Activated naive CD8-positive, alpha-beta T cell treated with anti-CD3 and anti-CD28 coated beads, Interleukin-2, amount 50 U/mL, for 24 hours (primary cell): Measurements from ENCODE around the gene LINC01488.

ENCODE experiments used
- ATAC-seq: fragments of 150-1000 bp; cut with Tn5 transposase; one replicate; pipeline ENCODE4 v1.10.0; 2021
- DNase-seq: peaks from one replicate; pipeline ENCODE4 v3.0.0; 2021
- H3K27ac Mint-ChIP-seq: one replicate; pipeline ENCODE4 v1.8.0; 2021; ENCODE audit warnings: mild to moderate bottlenecking, mixed read lengths
- H3K27me3 Mint-ChIP-seq: one replicate; pipeline ENCODE4 v1.8.0; 2021; ENCODE audit warnings: mixed read lengths
- H3K36me3 Mint-ChIP-seq: one replicate; pipeline ENCODE4 v1.8.0; 2021; ENCODE audit warnings: low read depth, mixed read lengths
- H3K4me1 Mint-ChIP-seq: one replicate; pipeline ENCODE4 v1.8.0; 2021; ENCODE audit warnings: mixed read lengths
- H3K4me3 Mint-ChIP-seq: one replicate; pipeline ENCODE4 v1.8.0; 2021; ENCODE audit warnings: mild to moderate bottlenecking, moderate library complexity, mixed read lengths
- H3K9me3 Mint-ChIP-seq: one replicate; pipeline ENCODE4 v1.8.0; 2021; ENCODE audit warnings: mixed read lengths

The LINC01488 gene

DNA sequence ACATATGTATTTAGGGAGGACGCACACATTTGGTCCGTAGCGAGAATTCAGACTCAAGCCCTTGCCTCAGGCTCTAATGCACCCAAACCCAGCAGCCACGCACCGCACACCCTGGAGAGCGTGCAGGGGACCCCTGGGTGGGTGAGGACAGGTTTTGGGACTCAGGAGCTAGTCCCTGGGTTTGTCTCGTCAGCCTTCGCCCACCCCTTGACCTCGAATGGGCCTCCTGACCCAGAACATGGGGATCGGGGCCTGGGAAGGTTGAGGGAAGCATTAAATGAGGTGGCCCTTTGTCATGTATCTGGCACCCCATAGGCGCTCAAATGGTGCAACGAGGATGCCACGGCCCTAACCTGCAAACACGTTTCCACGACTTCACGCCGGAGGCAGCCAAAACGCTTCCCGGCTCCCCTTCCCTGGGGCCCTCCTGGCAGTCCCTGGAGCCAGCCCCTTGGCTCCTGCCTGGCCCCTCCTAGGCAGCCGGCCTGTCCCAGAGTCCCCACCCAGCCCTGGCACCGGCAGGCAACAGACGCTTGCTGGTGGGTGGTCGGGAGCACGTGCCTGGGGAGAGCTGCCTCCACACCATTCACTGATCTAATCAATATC, 5.5 kb upstream of the LINC01488 start:
- Mint-ChIP-seq H3K4me3 (no peak overlapping the region), H3K4me1 (no peaks in the 10 kb centered on the region), H3K36me3 (no peaks in the 10 kb centered on the region), H3K9me3 (peaks cover 7% of the 10 kb centered on the region), H3K27ac (no peak overlapping the region), H3K27me3 (peaks cover 10% of the 10 kb centered on the region)
- DNase-seq: no peak
- ATAC-seq: no peak

DNA sequence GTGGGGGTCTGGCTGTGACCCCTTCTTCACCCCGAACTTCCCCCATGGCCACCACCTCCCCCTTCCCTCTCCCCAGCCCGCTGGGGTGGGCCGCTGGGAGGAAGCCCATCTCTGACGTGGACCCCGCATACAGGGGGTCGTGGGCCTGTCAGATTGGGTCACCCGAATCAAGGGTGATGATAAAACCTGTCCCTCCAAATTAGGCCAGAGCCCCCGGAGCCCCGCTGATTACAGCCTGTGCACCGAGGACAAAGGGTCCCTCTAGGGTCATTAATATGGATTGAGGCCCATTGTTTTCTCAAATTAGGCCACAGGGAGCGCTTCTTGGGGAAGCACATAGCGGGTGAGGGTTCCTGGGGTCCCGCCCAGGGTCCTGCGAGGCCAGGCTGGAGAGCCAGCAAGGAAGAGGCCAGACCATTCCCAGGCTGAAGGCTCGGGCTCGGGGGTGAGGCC, 4.9 kb upstream of the LINC01488 start:
- Mint-ChIP-seq H3K27ac (no peak overlapping the region), H3K9me3 (peaks cover 7% of the 10 kb centered on the region), H3K27me3 (peaks cover 7% of the 10 kb centered on the region), H3K4me3 (no peak overlapping the region), H3K36me3 (no peaks in the 10 kb centered on the region), H3K4me1 (no peaks in the 10 kb centered on the region)
- DNase-seq (no peak), ATAC-seq (no peak)

DNA sequence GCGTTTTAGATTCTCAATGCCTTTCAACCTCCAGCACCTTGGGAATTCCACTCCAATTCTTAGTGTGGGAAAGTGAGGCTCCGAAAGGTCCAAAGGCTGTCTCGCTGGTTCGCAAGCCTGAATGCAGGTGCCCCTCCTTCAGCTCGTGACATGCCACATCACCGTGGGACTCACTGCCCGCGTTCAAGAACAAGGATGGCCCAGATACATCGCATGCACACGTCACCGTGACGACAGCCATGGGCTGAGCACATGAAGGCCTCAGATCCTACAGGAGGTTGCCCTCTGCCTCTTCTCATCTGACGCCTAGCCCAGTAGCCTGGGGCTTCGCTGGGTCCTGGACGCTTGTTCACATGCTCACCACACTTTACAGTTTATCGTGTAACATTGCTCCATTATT, 4.4 kb upstream of the LINC01488 start:
- H3K27me3 Mint-ChIP-seq: peaks cover 4% of the 10 kb centered on the region
- no peak overlapping the region for H3K27ac Mint-ChIP-seq
- no peak overlapping the region for H3K4me3 Mint-ChIP-seq
- ATAC-seq (no peak), DNase-seq (no peak)
- H3K9me3 Mint-ChIP-seq: peaks cover 7% of the 10 kb centered on the region
- H3K4me1 Mint-ChIP-seq: no peaks in the 10 kb centered on the region
- no peaks in the 10 kb centered on the region for H3K36me3 Mint-ChIP-seq

DNA sequence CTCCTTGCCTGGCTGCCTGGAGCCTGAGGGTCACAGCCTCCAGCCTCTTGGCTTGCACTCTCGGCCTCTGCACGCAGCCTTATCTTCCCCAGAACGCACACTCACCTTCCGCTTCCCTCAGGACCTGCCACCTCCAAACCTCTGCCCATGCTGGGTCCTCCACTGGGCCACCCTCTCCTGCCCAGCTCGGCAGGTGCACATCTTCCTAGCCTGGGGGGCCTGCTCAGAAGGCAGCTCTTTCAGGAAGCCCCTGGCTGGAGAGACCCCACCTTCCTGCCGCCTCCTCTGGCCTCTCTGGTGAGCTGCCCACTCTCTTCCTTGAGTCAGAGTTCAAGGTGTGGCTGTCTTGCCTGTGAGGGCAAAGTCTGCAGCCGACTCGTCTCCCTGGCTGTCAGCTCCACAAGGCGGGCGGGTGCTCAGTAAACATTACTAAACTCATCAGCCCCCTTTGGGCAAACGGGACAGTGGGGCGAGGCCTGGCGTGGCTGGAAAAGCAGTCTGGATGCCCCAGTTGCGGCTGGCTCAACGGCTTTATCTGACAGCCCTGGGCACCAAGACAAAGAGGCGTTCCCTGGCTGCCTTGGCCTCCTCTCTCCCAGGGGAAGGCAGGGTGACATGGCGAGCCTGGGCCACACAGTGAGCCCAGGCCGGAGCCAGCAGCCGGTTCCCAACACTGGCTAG, 1.7 kb upstream of the LINC01488 start:
- Mint-ChIP-seq H3K27me3 (no peaks in the 10 kb centered on the region), H3K4me3 (no peak overlapping the region), H3K36me3 (no peaks in the 10 kb centered on the region), H3K9me3 (no peaks in the 10 kb centered on the region), H3K27ac (no peak overlapping the region), H3K4me1 (no peaks in the 10 kb centered on the region)
- DNase-seq: no peak
- ATAC-seq: no peak

DNA sequence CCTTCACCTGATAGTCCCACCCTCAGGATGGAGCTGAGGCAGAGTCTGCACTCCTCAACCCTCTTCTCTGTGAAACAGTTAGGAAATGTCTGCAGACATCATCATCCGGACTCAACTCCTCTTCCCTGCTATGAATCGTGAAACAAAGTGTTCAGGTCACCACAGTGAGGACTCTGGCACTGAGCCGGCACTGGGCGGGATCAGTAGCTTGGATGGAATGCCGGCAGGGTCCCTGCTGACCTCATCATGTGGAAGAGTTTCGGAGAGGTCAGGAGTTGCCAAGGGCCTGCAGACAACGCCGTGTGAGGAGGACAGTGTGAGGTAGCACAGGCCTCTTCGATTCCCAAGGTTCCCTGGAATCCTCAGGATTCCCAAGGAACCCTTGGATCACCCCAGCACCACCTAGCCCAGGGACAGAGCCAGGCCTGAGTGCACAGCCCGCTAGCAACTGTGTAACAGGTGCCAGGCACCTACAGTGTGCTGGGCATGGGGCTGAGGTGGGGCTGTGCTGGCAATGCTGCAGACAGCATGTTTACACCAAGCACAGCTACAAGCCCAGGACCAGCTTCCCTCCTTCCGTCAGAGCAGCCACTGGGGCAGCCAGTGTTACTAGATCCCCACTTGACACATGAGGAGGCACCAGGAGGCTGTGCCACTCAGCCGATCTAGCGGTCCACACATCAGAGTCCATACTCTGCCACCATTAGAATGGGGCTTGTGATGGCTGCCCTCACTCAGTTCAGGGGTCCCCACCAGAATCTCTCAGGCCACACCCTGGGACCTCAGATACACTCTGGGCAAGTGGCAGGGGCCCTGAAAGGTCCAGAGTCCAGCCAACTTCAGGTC, 693 bp upstream of the LINC01488 start:
- ATAC-seq (no peak), DNase-seq (no peak)
- no peak overlapping the region for H3K4me3 Mint-ChIP-seq
- H3K4me1 Mint-ChIP-seq: no peaks in the 10 kb centered on the region
- H3K27me3 Mint-ChIP-seq: no peaks in the 10 kb centered on the region
- no peaks in the 10 kb centered on the region for H3K9me3 Mint-ChIP-seq
- no peak overlapping the region for H3K27ac Mint-ChIP-seq
- no peaks in the 10 kb centered on the region for H3K36me3 Mint-ChIP-seq

DNA sequence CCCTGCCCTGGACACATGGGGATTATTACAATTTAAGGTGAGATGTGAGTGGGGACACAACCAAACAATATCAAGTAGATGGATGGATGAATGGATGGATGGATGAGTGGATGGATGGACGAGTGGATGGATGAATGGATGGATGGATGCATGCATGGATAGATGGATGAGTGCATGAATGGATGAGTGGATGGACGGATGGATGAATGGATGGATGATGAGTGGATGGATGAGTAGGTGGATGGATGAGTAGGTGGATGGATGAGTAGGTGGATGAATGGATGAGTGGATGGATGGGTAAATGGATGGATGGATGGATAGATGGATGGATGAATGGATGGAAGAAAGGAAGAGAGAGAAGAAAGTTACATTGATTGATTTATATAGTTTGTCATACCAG, 859 bp downstream of the LINC01488 start:
- Mint-ChIP-seq H3K27me3 (no peaks in the 10 kb centered on the region), H3K4me1 (no peaks in the 10 kb centered on the region), H3K36me3 (no peaks in the 10 kb centered on the region), H3K27ac (no peak overlapping the region), H3K4me3 (no peak overlapping the region), H3K9me3 (no peaks in the 10 kb centered on the region)
- ATAC-seq: no peak
- no peak for DNase-seq

DNA sequence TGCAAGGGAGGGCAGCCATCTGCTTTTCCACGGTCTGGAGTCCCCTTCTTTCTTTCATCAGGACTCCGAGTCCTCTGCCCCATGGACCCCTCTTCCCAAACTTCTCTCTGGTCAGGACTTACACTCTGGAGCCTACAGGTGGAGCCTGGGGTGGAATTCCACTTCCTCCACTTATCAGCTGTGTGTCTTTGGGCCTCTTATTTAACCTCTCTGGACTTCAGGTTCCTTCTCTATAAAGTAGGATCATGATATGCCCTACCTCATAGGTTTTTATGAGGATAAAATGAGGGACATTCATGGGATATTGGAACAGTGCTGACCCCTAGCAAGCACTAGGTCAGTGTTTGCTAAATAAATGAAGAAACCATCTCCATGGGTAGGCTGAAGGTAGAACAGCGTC, 1.7 kb downstream of the LINC01488 start:
- Mint-ChIP-seq H3K4me3 (no peak overlapping the region), H3K9me3 (no peaks in the 10 kb centered on the region), H3K27me3 (no peaks in the 10 kb centered on the region), H3K4me1 (no peaks in the 10 kb centered on the region), H3K36me3 (no peaks in the 10 kb centered on the region), H3K27ac (no peak overlapping the region)
- DNase-seq (no peak), ATAC-seq (no peak)

DNA sequence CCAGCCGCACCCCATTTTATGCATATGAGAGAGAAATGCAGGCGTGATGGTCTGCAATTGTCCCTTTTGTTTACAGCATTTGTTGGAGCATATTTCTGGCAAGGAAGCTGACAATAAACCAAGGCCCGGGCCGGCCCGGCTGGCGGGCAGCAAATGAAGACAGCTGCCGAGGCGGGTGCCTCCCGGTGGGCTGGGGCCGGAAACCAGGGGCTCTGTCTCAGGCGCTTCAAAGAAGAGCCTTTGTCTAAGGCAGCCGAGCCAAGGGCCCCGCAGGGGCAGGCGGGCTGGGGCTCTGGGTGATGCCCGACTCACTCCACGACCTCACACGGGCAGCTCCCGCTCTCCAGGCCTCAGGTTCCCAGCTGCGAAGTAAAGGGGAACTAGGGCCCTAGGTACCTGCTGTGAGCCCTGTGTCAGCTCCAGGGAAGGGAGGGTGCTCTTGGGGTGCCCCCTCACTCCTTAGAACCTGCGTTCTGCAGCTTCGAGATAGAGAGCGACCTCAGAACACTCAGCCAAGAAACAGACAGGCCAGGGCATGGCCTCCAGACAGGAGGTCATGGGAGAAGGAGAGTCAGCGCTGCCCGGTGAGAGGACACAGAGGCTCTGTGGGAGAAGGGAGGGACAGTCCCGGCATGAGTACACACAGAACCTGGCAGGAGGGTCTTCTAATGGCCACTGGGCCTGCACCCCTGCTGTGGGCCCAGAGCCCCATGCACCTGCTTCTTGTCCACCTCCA, 2.4 kb downstream of the LINC01488 start:
- no peak overlapping the region for H3K27ac Mint-ChIP-seq
- no peak for ATAC-seq
- H3K27me3 Mint-ChIP-seq: no peaks in the 10 kb centered on the region
- no peak overlapping the region for H3K4me3 Mint-ChIP-seq
- H3K36me3 Mint-ChIP-seq: no peaks in the 10 kb centered on the region
- H3K4me1 Mint-ChIP-seq: no peaks in the 10 kb centered on the region
- DNase-seq: no peak
- H3K9me3 Mint-ChIP-seq: no peaks in the 10 kb centered on the region

DNA sequence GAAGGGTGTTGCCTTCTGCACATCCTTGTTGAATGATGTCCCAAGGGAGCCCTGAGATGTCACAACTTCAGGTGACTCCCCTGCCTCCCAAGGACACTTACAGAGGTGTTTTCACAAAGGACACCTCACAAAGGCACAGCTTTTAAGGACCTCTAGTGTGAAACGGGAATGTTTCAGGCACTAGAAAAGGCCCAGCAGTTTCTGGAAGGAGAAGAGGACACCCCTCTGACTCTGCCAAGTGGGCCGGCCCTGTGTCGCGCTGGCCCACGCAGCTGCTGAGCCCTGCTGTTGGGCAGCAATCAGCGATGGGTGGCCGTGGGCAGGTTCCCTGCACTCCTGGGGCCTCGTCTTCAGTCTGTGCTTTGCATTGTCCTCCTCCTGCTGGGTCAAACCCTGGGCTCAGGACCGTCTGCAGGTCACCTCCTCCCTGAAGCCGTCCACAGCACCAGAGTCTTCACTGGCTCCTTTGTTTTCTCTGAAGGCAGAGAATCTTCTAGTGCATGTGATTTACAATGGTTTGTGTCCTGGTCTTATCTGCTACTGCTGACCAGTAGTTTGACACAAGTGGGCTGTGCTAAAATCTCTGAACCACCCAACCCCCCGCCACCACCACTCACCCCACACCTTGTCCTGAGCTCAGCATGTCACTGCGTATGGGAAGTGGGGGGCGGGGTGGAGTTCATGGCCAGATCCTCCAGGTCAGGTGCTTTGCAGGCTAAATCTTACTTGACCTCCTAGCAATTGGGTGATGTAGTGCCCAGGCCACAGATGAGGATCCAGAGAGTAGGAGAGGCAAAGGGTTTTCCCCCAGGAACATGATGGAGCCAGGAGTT, 3.2 kb downstream of the LINC01488 start:
- no peaks in the 10 kb centered on the region for H3K9me3 Mint-ChIP-seq
- no peaks in the 10 kb centered on the region for H3K36me3 Mint-ChIP-seq
- ATAC-seq: no peak

DNA sequence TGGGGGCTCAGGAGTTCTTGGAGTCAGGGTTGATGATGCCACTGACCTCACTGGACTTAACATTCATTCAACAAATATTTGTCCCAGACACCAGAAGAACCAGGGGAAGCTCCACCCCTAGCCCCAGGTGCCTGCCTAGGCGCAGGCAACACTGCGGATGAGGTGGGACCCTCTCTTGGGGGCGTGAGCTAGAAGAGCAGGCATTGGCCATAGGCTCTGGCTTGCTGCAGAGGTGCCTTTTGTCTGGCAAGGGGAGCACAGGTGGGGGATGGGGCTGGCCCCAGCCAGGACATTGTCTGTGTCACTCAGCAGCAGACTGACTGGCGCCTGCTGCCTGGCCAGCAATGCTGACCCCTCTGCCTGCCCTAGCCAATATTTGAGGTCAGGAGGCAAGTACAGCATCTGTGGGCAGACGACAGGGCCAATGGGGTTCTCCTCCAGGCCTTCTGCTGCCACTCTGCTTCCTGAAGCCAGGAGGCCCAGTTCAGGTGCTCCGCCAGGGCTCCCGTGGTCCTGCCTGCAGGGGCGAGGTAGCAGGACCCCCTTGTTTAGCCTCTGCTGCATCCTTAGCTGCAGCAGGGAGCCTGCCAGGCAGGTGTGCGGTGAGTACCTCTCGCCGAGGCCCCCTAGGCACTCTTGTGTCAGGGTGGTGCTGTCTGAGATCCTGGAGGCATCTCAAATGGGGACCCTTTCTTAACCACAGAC, 4.0 kb downstream of the LINC01488 start:
- no peaks in the 10 kb centered on the region for H3K9me3 Mint-ChIP-seq
- no peak overlapping the region for H3K4me3 Mint-ChIP-seq
- ATAC-seq (no peak), DNase-seq (no peak)
- no peak overlapping the region for H3K27ac Mint-ChIP-seq
- no peaks in the 10 kb centered on the region for H3K36me3 Mint-ChIP-seq
- no peaks in the 10 kb centered on the region for H3K4me1 Mint-ChIP-seq
- no peaks in the 10 kb centered on the region for H3K27me3 Mint-ChIP-seq

More for the DNA sequence above, 3.2 kb downstream of the LINC01488 start:
- H3K27me3 Mint-ChIP-seq: no peaks in the 10 kb centered on the region
- H3K27ac Mint-ChIP-seq: no peak overlapping the region
- no peaks in the 10 kb centered on the region for H3K4me1 Mint-ChIP-seq
- no peak overlapping the region for H3K4me3 Mint-ChIP-seq
- DNase-seq: no peak

DNA sequence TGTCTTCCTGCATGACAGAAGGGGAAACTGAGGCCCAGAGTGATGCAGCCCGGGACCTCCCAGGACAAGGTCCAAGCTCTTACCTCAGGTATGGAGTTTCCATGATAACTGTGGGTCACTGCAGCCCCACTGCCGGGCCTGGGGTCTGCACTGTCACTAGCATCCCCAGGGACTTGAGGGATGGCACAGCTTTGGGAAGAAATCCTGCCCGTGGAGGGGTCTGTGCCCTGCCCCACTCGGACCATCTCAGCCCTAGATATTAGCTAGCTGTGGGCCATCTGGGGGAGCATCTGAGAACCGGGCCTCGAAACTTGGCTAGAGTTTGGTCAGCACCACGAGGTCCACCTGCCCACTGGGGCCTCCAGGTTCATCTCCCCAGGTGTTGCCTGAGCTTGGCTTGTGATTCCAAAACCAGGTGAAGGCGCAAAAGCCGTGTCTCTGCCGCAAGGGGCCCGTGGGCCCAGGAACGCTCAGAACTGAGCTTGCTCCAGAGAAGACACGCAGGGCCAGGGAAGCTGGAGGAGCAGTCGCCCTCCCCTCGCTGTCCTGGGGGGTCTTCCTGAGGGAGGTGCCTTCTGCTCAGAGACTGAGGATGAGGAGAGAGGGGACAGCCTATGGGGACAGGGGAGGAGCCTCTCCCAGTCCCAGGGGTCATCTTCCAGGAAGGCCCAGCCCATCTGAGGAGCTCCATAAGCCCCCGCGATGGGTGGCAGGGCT, 4.8 kb downstream of the LINC01488 start:
- no peaks in the 10 kb centered on the region for H3K4me1 Mint-ChIP-seq
- H3K4me3 Mint-ChIP-seq: no peak overlapping the region
- no peaks in the 10 kb centered on the region for H3K36me3 Mint-ChIP-seq
- ATAC-seq: no peak
- H3K27me3 Mint-ChIP-seq: no peaks in the 10 kb centered on the region
- H3K27ac Mint-ChIP-seq: no peak overlapping the region
- no peaks in the 10 kb centered on the region for H3K9me3 Mint-ChIP-seq
- no peak for DNase-seq

DNA sequence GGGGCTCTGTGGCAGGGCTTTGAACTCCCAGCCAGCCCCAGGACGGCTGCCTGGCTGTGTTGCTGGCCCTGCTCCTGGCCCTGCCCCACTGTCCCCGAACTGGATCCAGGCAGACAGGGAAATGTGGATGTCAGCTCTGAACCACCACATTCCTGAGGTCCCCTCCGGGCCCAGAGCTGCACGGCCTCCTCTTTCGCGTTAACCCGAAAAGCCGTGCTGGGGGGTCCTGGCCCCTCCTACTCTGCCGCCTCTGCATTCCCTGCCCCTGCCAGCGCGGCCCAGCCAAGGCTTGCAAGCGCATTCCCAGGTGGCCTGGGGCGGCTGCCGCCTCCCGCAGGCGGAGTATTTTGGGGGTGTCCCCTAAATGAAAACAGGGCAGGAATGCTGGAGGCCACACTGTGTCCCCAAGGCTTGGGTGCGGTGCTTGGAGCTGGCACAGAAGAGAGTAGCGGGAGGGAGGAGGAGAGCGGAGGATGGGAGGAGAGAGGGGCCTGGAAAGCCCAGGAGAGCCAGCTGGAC, 5.4 kb downstream of the LINC01488 start:
- no peak overlapping the region for H3K4me3 Mint-ChIP-seq
- H3K27ac Mint-ChIP-seq: no peak overlapping the region
- no peaks in the 10 kb centered on the region for H3K9me3 Mint-ChIP-seq

DNA sequence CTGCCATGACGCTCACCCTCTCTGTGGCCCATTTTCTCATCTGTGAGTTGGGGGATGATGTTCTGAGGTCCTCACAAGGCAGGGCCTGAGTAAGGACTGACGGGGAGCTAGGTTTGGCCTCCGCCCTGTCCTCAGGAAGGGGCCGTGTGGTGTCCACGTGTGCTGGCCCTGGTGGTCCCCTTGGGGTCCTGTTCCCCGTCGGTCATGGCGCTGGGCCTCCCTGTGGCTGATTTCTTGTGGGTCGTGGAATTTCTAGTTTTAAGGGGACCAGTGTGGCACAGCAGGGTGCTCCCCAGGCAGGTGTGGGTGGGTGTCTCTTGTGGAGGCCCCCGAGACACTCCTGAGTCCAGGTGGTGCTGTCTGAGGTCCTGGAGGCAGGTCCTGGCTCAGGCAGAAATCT, 5.9 kb downstream of the LINC01488 start:
- DNase-seq: no peak
- H3K27ac Mint-ChIP-seq: no peak overlapping the region
- H3K9me3 Mint-ChIP-seq: no peaks in the 10 kb centered on the region
- no peak for ATAC-seq
- no peaks in the 10 kb centered on the region for H3K36me3 Mint-ChIP-seq
- no peaks in the 10 kb centered on the region for H3K4me1 Mint-ChIP-seq
- H3K4me3 Mint-ChIP-seq: no peak overlapping the region
- peaks cover 5% of the 10 kb centered on the region for H3K27me3 Mint-ChIP-seq

More for the DNA sequence above, 5.4 kb downstream of the LINC01488 start:
- ATAC-seq (no peak), DNase-seq (no peak)
- Mint-ChIP-seq H3K36me3 (no peaks in the 10 kb centered on the region), H3K27me3 (peaks cover 5% of the 10 kb centered on the region), H3K4me1 (no peaks in the 10 kb centered on the region)
